Gastrocnemius medialis (tissue), 4 donors: ENCODE data around the gene TRIM37.

Experiments
- CTCF ChIP-seq, 5 experiments: fragments of 450-650 bp in 3 of 5; fragments of 200-600 bp in 2 of 5; sonication (generic) in 2 of 5; IDR thresholded peaks in 4 of 5; conservative IDR thresholded peaks in 1 of 5; 1 replicate in 4 of 5; 2 replicates in 1 of 5; pipeline ENCODE4 v1.5.1; 2016 to 2019; ENCODE audit warnings: antibody characterized with exemption in 5 of 5, mild to moderate bottlenecking in 3 of 5, moderate library complexity in 3 of 5
- POLR2A ChIP-seq, 2 donors: fragments of 450-650 bp; IDR thresholded peaks; one replicate each; pipeline ENCODE4 v1.6.1; 2017; ENCODE audit warnings: antibody characterized with exemption in 2 of 2, mild to moderate bottlenecking in 2 of 2, moderate library complexity in 2 of 2

GRCh38 chr17:59151591-59151990, 44.9 kb upstream of the TRIM37 start:
- no peak for TF ChIP-seq POLR2A (IDR thresholded peaks at IDR 0.05)
- TF ChIP-seq CTCF (IDR thresholded peaks at IDR 0.05 in 4 of 5, conservative IDR thresholded peaks at IDR 0.05 in 1 of 5), result no peak
